SU-DHL-6 (cell line): ENCODE data around the gene LHFPL3.

Experiments used
- EZH2phosphoT487 ChIP-seq: fragments of 200-600 bp; sonication (generic), shearing (Covaris generic); conservative IDR thresholded peaks from 2 replicates; pipeline ENCODE4 v1.6.1; 2018; ENCODE audit warnings: mild to moderate bottlenecking, antibody characterized with exemption, low read length, moderate library complexity, mixed read lengths
- TF ChIP-seq, protein P1 (sequence below): fragments of 200-600 bp; sonication (generic); IDR thresholded peaks from one replicate; pipeline ENCODE4 v1.5.1; 2017; ENCODE audit warnings: antibody characterized with exemption, mild to moderate bottlenecking, low read length, moderate library complexity; ENCODE audit not compliant: insufficient read depth, poor library complexity, severe bottlenecking

DNA sequence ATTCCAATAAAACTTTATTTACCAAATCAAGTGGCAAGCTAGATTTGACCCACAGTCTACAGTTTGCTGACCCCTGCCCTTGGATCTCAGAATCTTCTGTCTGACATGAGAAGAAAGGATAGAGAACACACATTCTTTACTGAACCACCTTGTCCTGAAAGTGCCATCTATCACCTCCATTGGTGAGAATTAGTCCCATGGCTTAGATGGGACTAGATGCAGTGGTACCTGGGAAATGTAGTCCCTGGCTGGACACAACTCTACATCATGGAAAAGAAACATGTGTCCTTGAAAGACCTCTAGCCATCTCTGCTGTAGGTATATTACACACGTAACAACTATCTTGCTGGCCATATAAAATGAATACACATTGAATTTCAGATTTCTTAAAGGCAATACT lies 336.2 kb downstream of the LHFPL3 start:
- TF ChIP-seq, protein P1, sequence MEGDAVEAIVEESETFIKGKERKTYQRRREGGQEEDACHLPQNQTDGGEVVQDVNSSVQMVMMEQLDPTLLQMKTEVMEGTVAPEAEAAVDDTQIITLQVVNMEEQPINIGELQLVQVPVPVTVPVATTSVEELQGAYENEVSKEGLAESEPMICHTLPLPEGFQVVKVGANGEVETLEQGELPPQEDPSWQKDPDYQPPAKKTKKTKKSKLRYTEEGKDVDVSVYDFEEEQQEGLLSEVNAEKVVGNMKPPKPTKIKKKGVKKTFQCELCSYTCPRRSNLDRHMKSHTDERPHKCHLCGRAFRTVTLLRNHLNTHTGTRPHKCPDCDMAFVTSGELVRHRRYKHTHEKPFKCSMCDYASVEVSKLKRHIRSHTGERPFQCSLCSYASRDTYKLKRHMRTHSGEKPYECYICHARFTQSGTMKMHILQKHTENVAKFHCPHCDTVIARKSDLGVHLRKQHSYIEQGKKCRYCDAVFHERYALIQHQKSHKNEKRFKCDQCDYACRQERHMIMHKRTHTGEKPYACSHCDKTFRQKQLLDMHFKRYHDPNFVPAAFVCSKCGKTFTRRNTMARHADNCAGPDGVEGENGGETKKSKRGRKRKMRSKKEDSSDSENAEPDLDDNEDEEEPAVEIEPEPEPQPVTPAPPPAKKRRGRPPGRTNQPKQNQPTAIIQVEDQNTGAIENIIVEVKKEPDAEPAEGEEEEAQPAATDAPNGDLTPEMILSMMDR = no peak
- no peak for TF ChIP-seq EZH2phosphoT487
